Neuronal stem cell (in vitro differentiated cells): Measurements from ENCODE around the gene NRIP2.

Experiments
- DNase-seq: peaks from one replicate; pipeline ENCODE4 v3.0.0-alpha.2; 2013; ENCODE audit warnings: low spot score
- H2AFZ ChIP-seq: one replicate; pipeline ENCODE4 v1.6.1; 2013; ENCODE audit warnings: mild to moderate bottlenecking, low read length, inconsistent platforms
- H2AK5ac ChIP-seq: 2 replicates; pipeline ENCODE4 v1.6.1; 2013; ENCODE audit warnings: low read depth, mild to moderate bottlenecking, inconsistent platforms, low read length, moderate library complexity, mixed read lengths
- H2BK120ac ChIP-seq: 2 replicates; pipeline ENCODE4 v1.6.1; 2013; ENCODE audit warnings: low read depth, mild to moderate bottlenecking, inconsistent platforms, low read length, moderate library complexity, mixed read lengths
- H2BK12ac ChIP-seq: one replicate; pipeline ENCODE4 v1.6.1; 2013; ENCODE audit warnings: low read length, inconsistent platforms
- H2BK15ac ChIP-seq: 2 replicates; pipeline ENCODE4 v1.6.1; 2013; ENCODE audit warnings: mild to moderate bottlenecking, low read length, inconsistent platforms, mixed read lengths
- H2BK5ac ChIP-seq: one replicate; pipeline ENCODE4 v1.6.1; 2013; ENCODE audit warnings: inconsistent platforms, mild to moderate bottlenecking, low read length, moderate library complexity
- H3K14ac ChIP-seq: one replicate; pipeline ENCODE4 v1.6.1; 2013; ENCODE audit warnings: low read length, inconsistent platforms
- H3K18ac ChIP-seq: 2 replicates; pipeline ENCODE4 v1.6.1; 2013; ENCODE audit warnings: low read length, inconsistent platforms
- H3K23ac ChIP-seq: 2 replicates; pipeline ENCODE4 v1.6.1; 2013; ENCODE audit warnings: low read depth, mild to moderate bottlenecking, mixed read lengths, low read length, inconsistent platforms; ENCODE audit not compliant: poor library complexity
- H3K27ac ChIP-seq: replicated peaks from 3 replicates; pipeline ENCODE4 v1.5.1; 2013; ENCODE audit warnings: low read length, inconsistent platforms
- H3K27me3 ChIP-seq, 3 experiments: 2 replicates each; pipeline ENCODE4 v1.6.1; 2013; ENCODE audit warnings: low read length in 3 of 3, mild to moderate bottlenecking in 2 of 3, inconsistent platforms in 1 of 3, low read depth in 1 of 3, mixed read lengths in 1 of 3, moderate library complexity in 1 of 3; ENCODE audit not compliant: control insufficient read depth in 3 of 3, insufficient read depth in 3 of 3
- H3K36me3 ChIP-seq, 2 donors: replicated peaks in 1 of 2; 2 replicates each; pipeline ENCODE4 v1.6.1; 2013; ENCODE audit warnings: low read length in 2 of 2; ENCODE audit not compliant: control insufficient read depth in 2 of 2, insufficient read depth in 2 of 2
- H3K4ac ChIP-seq: 2 replicates; pipeline ENCODE4 v1.6.1; 2013; ENCODE audit warnings: inconsistent platforms, mild to moderate bottlenecking, low read length, moderate library complexity
- H3K4me1 ChIP-seq, 2 donors: 1 replicate in 1 of 2; 2 replicates in 1 of 2; pipeline ENCODE4 v1.6.1; 2013; ENCODE audit warnings: low read length in 2 of 2, low read depth in 1 of 2; ENCODE audit not compliant: control insufficient read depth in 2 of 2, insufficient read depth in 1 of 2
- H3K4me2 ChIP-seq: one replicate; pipeline ENCODE4 v1.6.1; 2013; ENCODE audit warnings: mild to moderate bottlenecking, low read length, inconsistent platforms; ENCODE audit not compliant: insufficient read depth, poor library complexity, severe bottlenecking
- H3K4me3 ChIP-seq, 2 donors: 2 replicates each; pipeline ENCODE4 v1.5.1; 2013; ENCODE audit warnings: low read length in 2 of 2, mild to moderate bottlenecking in 2 of 2, inconsistent platforms in 1 of 2, moderate library complexity in 1 of 2
- H3K79me1 ChIP-seq: one replicate; pipeline ENCODE4 v1.6.1; 2013; ENCODE audit warnings: low read depth, mild to moderate bottlenecking, inconsistent platforms, low read length, moderate library complexity
- H3K9ac ChIP-seq: one replicate; pipeline ENCODE4 v1.6.1; 2013; ENCODE audit warnings: mild to moderate bottlenecking, low read depth, low read length, inconsistent platforms; ENCODE audit not compliant: poor library complexity
- H3K9me3 ChIP-seq, 2 donors: replicated peaks in 1 of 2; 2 replicates each; pipeline versions ENCODE3 to v1.6.1; 2013; ENCODE audit warnings: low read length in 2 of 2, mild to moderate bottlenecking in 2 of 2, inconsistent platforms in 1 of 2, low read depth in 1 of 2, mixed read lengths in 1 of 2, moderate library complexity in 1 of 2; ENCODE audit not compliant: control insufficient read depth in 2 of 2, insufficient read depth in 1 of 2
- H4K8ac ChIP-seq: one replicate; pipeline ENCODE4 v1.6.1; 2013; ENCODE audit warnings: low read depth, mild to moderate bottlenecking, inconsistent platforms, low read length, moderate library complexity
- H4K91ac ChIP-seq: one replicate; pipeline ENCODE4 v1.6.1; 2013; ENCODE audit warnings: low read length, low read depth, mild to moderate bottlenecking, inconsistent platforms; ENCODE audit not compliant: poor library complexity
- WGBS, 2 donors: extraction: QIAGEN DNeasy Blood & Tissue Kit; methylation state at CpG; one replicate each; pipeline ENCODE4 v1.1.7; 2013; ENCODE audit warnings: missing lambda C conversion rate in 2 of 2, mixed read lengths in 1 of 2; ENCODE audit not compliant: insufficient read length in 2 of 2, insufficient replicate concordance in 1 of 2; ENCODE audit errors: extremely low coverage in 2 of 2; 5-methylcytosine and 5-hydroxymethylcytosine counted together

Gene NRIP2

DNA sequence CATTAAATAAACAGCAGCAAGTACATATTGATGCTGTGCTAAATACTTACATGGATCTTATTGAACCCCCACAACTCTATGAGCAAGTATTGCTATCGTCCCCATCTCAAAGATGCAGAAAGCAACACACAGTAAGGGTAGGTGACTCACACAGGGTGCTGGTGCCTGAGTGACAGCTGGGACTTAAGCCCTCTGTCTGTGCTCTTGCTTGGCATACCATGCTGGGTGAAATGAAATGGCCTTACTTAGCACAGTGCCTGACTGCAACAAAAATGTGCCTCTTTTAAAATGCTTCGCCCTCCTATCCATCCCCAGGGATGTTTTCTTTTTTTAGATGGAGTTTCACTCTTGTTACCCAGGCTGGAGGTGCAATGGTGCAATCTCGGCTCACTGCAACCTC is 21.2 kb upstream of the NRIP2 start:
- Histone ChIP-seq H3K36me3 (peaks cover 14 to 38% of the 10 kb centered on the region in 2 donors), H3K18ac (no peak overlapping the region), H4K8ac (no peak overlapping the region), H2AK5ac (no peak overlapping the region), H2BK15ac (no peak overlapping the region), H4K91ac (no peak overlapping the region), H3K27me3 (no peaks in the 10 kb centered on the region), H2BK12ac (no peak overlapping the region), H3K4me3 (no peak overlapping the region), H2BK5ac (no peak overlapping the region), H3K14ac (no peak overlapping the region), H2BK120ac (no peak overlapping the region), H3K27ac (no peak overlapping the region), H3K79me1 (no peaks in the 10 kb centered on the region), H3K4me2 (no peak overlapping the region), H3K9ac (no peak overlapping the region), H2AFZ (no peak overlapping the region), H3K4me1 (peaks cover 7 to 12% of the 10 kb centered on the region in 2 donors), H3K4ac (no peak overlapping the region), H3K23ac (no peak overlapping the region), H3K9me3 (no peaks in the 10 kb centered on the region)
- no CpG with 5 or more reads among the region's 3 CpGs for WGBS, 2 donors
- no peak for DNase-seq

- no peak overlapping the region for H3K4me2 ChIP-seq
- no peak overlapping the region for H3K23ac ChIP-seq
- H4K8ac ChIP-seq: no peak overlapping the region
- H2BK5ac ChIP-seq: no peak overlapping the region
- no CpG with 5 or more reads among the region's 7 CpGs for WGBS, 2 donors
- no peak overlapping the region for H3K9ac ChIP-seq
- H2AK5ac ChIP-seq: no peak overlapping the region
- no peak overlapping the region for H2BK15ac ChIP-seq
- H2AFZ ChIP-seq: no peak overlapping the region
- no peak overlapping the region for H2BK12ac ChIP-seq
- H3K27ac ChIP-seq: no peak overlapping the region
- no peak overlapping the region for H3K4ac ChIP-seq
- no peak overlapping the region for H3K14ac ChIP-seq
- H3K18ac ChIP-seq: no peak overlapping the region
- no peak for DNase-seq
- H3K4me3 ChIP-seq: no peak overlapping the region
- H3K9me3 ChIP-seq: no peaks in the 10 kb centered on the region
- H3K27me3 ChIP-seq: no peaks in the 10 kb centered on the region
- no peaks in the 10 kb centered on the region for H3K79me1 ChIP-seq
- H4K91ac ChIP-seq: no peak overlapping the region
- no peak overlapping the region for H2BK120ac ChIP-seq
- H3K36me3 ChIP-seq: peaks cover 14 to 35% of the 10 kb centered on the region in 2 donors
- H3K4me1 ChIP-seq: peaks cover 7 to 12% of the 10 kb centered on the region in 2 donors
These were observed 20.7 kb upstream of the NRIP2 start for GRCh38 chr12:2855546-2855945.

DNA sequence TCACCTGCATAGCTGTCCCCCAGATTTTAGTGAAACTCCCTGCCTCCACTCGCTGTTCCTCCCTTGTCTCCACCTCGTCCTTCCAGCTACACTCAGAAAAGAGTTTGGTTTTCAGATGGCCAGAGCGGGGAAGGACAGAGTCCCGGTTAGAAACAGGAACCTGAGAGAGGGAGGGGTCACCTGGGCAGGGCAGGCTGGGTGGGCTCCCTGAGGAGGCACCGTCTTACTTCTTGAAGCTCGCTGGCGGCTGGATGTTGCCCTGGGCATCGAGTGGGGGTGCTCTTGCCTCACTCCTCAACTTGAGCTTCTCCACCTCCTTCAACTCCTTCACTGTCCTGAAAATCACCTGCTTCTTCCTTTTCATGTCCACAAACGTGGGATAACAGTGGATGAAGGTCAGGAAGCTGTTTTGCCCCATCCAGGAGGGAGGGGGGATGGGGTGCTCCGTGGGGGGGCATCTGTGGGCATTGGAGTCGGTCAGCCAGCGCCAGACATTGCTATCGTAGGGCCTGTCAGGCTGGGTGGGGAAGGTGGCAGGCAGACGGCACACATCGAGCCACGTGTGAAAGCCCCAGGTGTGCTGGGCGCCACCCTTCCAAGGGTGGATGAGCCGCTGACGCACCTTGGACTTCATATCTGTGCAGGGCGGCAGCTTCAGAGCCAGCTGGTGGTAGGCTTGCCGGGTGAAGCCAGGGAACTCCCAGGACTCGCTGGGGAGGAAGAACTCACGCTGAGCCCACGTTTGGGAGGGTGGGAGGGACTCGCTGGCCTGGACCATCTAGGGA is 20.0 kb upstream of the NRIP2 start:
- Histone ChIP-seq H2BK15ac (peak overlapping the region; percentile 35), H4K8ac (no peak overlapping the region), H3K18ac (peak overlapping the region; percentile 84), H4K91ac (no peak overlapping the region), H2AK5ac (peak overlapping the region; percentile 3), H3K4me2 (no peak overlapping the region), H3K36me3 (peaks cover 14 to 28% of the 10 kb centered on the region in 2 donors), H3K4ac (no peak overlapping the region), H3K79me1 (no peaks in the 10 kb centered on the region), H2BK5ac (no peak overlapping the region), H2AFZ (no peak overlapping the region), H2BK12ac (no peak overlapping the region), H3K9ac (no peak overlapping the region), H3K27me3 (no peaks in the 10 kb centered on the region), H3K14ac (no peak overlapping the region), H3K4me3 (no peak overlapping the region), H3K27ac (no peak overlapping the region), H3K23ac (no peak overlapping the region), H3K4me1 (peaks cover 8 to 12% of the 10 kb centered on the region in 2 donors), H2BK120ac (no peak overlapping the region), H3K9me3 (no peaks in the 10 kb centered on the region)
- no CpG with 5 or more reads among the region's 25 CpGs for WGBS, 2 donors
- no peak for DNase-seq

DNA sequence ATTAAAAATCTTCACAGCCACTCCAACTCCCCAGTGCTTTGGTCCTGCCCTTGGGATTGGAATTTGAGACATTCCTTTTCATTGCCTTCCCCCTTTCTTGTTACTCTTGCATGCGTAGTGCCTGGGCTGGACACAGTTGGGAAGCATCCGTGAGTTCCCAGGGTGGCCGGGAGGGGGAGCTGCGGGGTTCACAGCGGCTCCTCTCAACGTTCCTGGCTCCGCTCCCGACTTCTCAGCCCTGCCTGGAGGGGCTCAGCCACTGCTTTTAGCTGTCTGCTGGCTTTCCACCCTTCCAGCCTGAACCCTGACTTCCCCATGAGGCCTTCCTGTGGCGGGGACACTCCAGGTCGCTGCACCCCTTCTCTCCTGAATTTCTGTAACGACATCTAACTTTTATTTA is 18.8 kb upstream of the NRIP2 start:
- no peak overlapping the region for H3K23ac ChIP-seq
- peaks cover 20% of the 10 kb centered on the region in 2 donors for H3K4me1 ChIP-seq
- H3K36me3 ChIP-seq: peaks cover 4 to 16% of the 10 kb centered on the region in 2 donors
- no peak overlapping the region for H3K27ac ChIP-seq
- no peak overlapping the region for H4K8ac ChIP-seq
- H3K4me3 ChIP-seq: no peak overlapping the region
- H3K9ac ChIP-seq: no peak overlapping the region
- H2BK12ac ChIP-seq: no peak overlapping the region
- H3K79me1 ChIP-seq: no peaks in the 10 kb centered on the region
- no peak overlapping the region for H4K91ac ChIP-seq
- no peak overlapping the region for H3K4me2 ChIP-seq
- H3K4ac ChIP-seq: no peak overlapping the region
- H2BK15ac ChIP-seq: no peak overlapping the region
- H2BK5ac ChIP-seq: no peak overlapping the region
- WGBS, 2 donors: no CpG with 5 or more reads among the region's 11 CpGs
- H3K9me3 ChIP-seq: no peaks in the 10 kb centered on the region
- no peak overlapping the region for H2AK5ac ChIP-seq
- no peak overlapping the region for H3K18ac ChIP-seq
- H3K14ac ChIP-seq: no peak overlapping the region
- H2AFZ ChIP-seq: peak overlapping the region; percentile 57
- no peak overlapping the region for H2BK120ac ChIP-seq
- DNase-seq: peak; percentile 80
- no peaks in the 10 kb centered on the region for H3K27me3 ChIP-seq
